Panc1 (cell line): ENCODE results near the gene TEK. TPM values are rescaled to one million over a fixed set of nuclear protein-coding genes. Genes with fewer than 3 reads are reported as not detected.

ENCODE experiments used
- ATAC-seq: fragments of 200-7000 bp; cut with Tn5 transposase; 2 replicates; pipeline ENCODE4 v1.9.1; 2020; ENCODE audit warnings: mild to moderate bottlenecking, moderate library complexity
- BruUV-seq: library from RNA; stranded (reverse); fragments of 400-500 nt; replicated peaks from 2 replicates; lab custom pipeline; 2021; lab: Mats Ljungman, UMichigan
- CTCF ChIA-PET: fragments of 300-600 bp; sonication (Branson Sonifier 250); formaldehyde crosslinking; loops from one replicate; lab custom pipeline; 2022; ENCODE audit warnings: antibody characterized with exemption; lab: Charles Lee
- POLR2A ChIA-PET: fragments of 300-600 bp; sonication (Branson Sonifier 250); formaldehyde crosslinking; loops from one replicate; lab custom pipeline; 2022; ENCODE audit warnings: antibody characterized with exemption; lab: Charles Lee
- DNase-seq: peaks from one replicate; pipeline ENCODE4 v3.0.0-alpha.2; 2010; ENCODE audit warnings: low read depth, low spot score
- H3K27ac ChIP-seq: 2 replicates; pipeline ENCODE4 v1.5.1; 2011; ENCODE audit warnings: mild to moderate bottlenecking, low read length, inconsistent platforms
- H3K27me3 ChIP-seq: fragments of 200-500 bp; sonication (Bioruptor generic); 2 replicates; pipeline ENCODE4 v1.6.0; 2014; ENCODE audit warnings: low read length, inconsistent platforms; ENCODE audit not compliant: control insufficient read depth, insufficient read depth
- H3K36me3 ChIP-seq: fragments of 200-500 bp; sonication (Bioruptor generic); 2 replicates; pipeline ENCODE4 v1.5.1; 2014; ENCODE audit warnings: inconsistent platforms, mild to moderate bottlenecking, low read length, moderate library complexity; ENCODE audit not compliant: control insufficient read depth, insufficient read depth
- H3K4me1 ChIP-seq: 2 replicates; pipeline ENCODE4 v1.5.1; 2011; ENCODE audit warnings: inconsistent platforms, mild to moderate bottlenecking, low read length, moderate library complexity; ENCODE audit not compliant: control insufficient read depth, insufficient read depth
- H3K4me3 ChIP-seq, 2 experiments: 2 replicates each; pipeline ENCODE4 v1.5.1; 2011 to 2012; ENCODE audit warnings: low read depth in 2 of 2, low read length in 2 of 2, mild to moderate bottlenecking in 2 of 2, inconsistent platforms in 1 of 2, moderate library complexity in 1 of 2
- H3K9me3 ChIP-seq: fragments of 200-500 bp; sonication (Bioruptor generic); 2 replicates; pipeline ENCODE4 v1.5.1; 2014; ENCODE audit warnings: low read depth, mild to moderate bottlenecking, inconsistent platforms, low read length, moderate library complexity; ENCODE audit not compliant: control insufficient read depth, insufficient read depth
- CTCF ChIP-seq: fragments of 450-650 bp; IDR thresholded peaks from 2 replicates; pipeline ENCODE4 v1.5.1; 2017; ENCODE audit warnings: mild to moderate bottlenecking
- POLR2AphosphoS5 ChIP-seq: IDR thresholded peaks from 2 replicates; pipeline ENCODE4 v1.6.1; 2012; ENCODE audit warnings: mild to moderate bottlenecking, low read depth, low read length, moderate library complexity
- REST ChIP-seq, 2 experiments: IDR thresholded peaks; 2 replicates each; pipeline ENCODE4 v1.6.1; 2011 to 2012; ENCODE audit warnings: low read depth in 2 of 2, control low read depth in 1 of 2, low read length in 1 of 2, mild to moderate bottlenecking in 1 of 2, moderate library complexity in 1 of 2; ENCODE audit not compliant: insufficient read depth in 1 of 2
- SIN3A ChIP-seq: IDR thresholded peaks from 2 replicates; pipeline ENCODE4 v1.6.1; 2012; ENCODE audit warnings: low read depth, mild to moderate bottlenecking, low read length, moderate library complexity, borderline replicate concordance; ENCODE audit not compliant: insufficient read depth
- TCF7L2 ChIP-seq: IDR thresholded peaks from 2 replicates; pipeline ENCODE4 v1.6.1; 2011; ENCODE audit warnings: mild to moderate bottlenecking, low read depth, low read length, inconsistent platforms
- in situ Hi-C: cut with HindIII; loops from 2 replicates; pipeline ENCODE4 v1.10.0; 2016; ENCODE audit warnings: low sequenced_read_pairs, low pct_unique_long_range_greater_than_20kb
- intact Hi-C: fragments of 100-400 bp; cut with micrococcal nuclease; formaldehyde crosslinking; loops from one replicate; pipeline ENCODE4 v1.10.0; 2022; ENCODE audit not compliant: unreplicated experiment
- total RNA-seq: library from RNA; stranded (reverse); gene quantifications from one replicate; pipeline ENCODE4 v1.2.1, GENCODE V29; 2021; ENCODE audit not compliant: unreplicated experiment

TEK gene
- total RNA-seq, 1 experiment from 2014 or later = not detected

DNA sequence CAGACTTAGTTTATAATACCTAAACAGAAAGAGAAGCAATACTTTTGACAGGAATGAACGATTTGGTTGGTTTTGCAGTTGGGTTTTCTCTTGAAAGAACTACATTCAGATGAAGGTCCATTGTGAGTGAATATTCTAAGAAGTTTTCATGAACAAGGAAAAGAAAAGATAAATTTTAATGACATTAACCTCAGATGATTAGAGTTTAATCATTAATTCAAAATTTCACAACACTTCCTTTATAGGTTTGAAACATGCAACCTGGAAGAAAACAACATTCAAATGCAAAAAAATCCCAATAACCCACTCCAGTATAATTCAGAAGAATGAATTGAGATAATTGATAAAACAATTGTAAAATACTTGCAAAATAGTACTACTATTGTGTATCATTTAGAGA lies 164.2 kb downstream of the TEK start:
- ATAC-seq = no peak
- in situ Hi-C loops (no loop called here), intact Hi-C loops (no loop called here)
- no peaks in the 10 kb centered on the region for H3K27me3 ChIP-seq
- no peaks in the 10 kb centered on the region for H3K36me3 ChIP-seq
- no peak overlapping the region for H3K27ac ChIP-seq
- ChIA-PET CTCF (no interaction called here), POLR2A (no interaction called here)
- H3K4me1 ChIP-seq = no peaks in the 10 kb centered on the region
- TF ChIP-seq REST (IDR thresholded peaks at IDR 0.05; ENCODE audit: insufficient read depth in 1 of 2, low read depth in 2 of 2, low read length in 1 of 2) (no peak), CTCF (no peak), POLR2AphosphoS5 (no peak), TCF7L2 (no peak), SIN3A (no peak)
- H3K9me3 ChIP-seq = no peaks in the 10 kb centered on the region
- no peak overlapping the region for H3K4me3 ChIP-seq
- BruUV-seq = no TSS peak
- no peak for DNase-seq

DNA sequence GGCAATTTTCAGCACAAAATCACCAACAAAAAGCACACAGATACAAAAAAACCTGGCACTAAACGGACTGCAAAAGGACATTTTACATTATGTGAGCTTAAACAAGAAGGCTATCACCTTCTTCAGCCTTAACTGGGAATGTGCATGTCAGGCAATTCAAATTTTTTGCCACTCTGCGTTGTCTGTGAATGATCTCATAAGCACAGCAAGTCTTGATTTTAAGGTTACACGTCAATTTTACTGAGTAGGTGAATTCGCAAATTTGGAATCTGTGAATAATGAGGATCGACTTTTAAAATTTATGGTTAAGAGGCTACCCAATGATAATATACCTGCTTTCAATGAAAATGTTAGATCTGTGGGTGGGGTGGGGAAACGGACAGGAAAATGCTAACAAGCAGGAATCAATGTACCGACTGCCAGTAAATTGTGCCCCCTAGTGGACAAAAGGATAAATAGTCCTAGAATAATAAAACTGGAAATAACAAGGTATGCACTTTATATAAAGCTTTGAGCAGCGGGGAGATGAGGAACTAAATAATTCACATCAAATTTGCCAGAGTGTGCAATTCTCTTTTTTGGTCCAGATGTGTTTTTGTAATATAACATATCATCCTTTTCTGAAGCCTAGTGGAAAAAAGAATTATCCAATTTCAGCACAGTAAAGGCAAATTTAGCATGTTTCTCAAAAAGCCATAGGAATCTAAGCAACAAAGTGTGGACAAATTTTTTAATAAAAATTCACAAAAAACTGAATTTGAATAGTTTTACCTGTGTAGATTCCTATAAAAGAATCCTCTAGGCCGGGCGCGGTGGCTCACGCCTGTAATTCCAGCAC lies 167.4 kb downstream of the TEK start:
- H3K4me1 ChIP-seq = no peaks in the 10 kb centered on the region
- intact Hi-C loops (loop anchor here (5.0 kb wide), 1 partner anchor 239 kb away; no protein-coding TSS in a partner anchor), in situ Hi-C loops (no loop called here)
- no peak for ATAC-seq
- no peaks in the 10 kb centered on the region for H3K36me3 ChIP-seq
- ChIA-PET CTCF (no interaction called here), POLR2A (no interaction called here)
- H3K27me3 ChIP-seq = no peaks in the 10 kb centered on the region
- TF ChIP-seq TCF7L2 (no peak), CTCF (peak; percentile 50; the same call in 1 of the 2 replicates), SIN3A (no peak)
- H3K27ac ChIP-seq = no peak overlapping the region
- peak; percentile 10 for DNase-seq
- no peaks in the 10 kb centered on the region for H3K9me3 ChIP-seq
- BruUV-seq = no TSS peak
- H3K4me3 ChIP-seq = peak overlapping the region in 1 of 2 experiments; percentile 16; a peak in 1 of 4 replicates
